GM18519 (cell line): Measurements from ENCODE around the gene ACYP1.

Experiments used
- ATAC-seq: cut with Tn5 transposase; IDR thresholded peaks from one replicate; pipeline ENCODE4 v1.9.1; 2021; ENCODE audit warnings: mild to moderate bottlenecking, moderate library complexity; ENCODE audit not compliant: unreplicated experiment, low FRiP score

ACYP1 gene

GRCh38 chr14:75063491-75064204 lies at the start of gene ACYP1:
Gene ACYP1 (minus strand): TSS chr14:75064024. CDS start chr14:75063553, 471 bp downstream.
- ATAC-seq, result peak; percentile 92

DNA sequence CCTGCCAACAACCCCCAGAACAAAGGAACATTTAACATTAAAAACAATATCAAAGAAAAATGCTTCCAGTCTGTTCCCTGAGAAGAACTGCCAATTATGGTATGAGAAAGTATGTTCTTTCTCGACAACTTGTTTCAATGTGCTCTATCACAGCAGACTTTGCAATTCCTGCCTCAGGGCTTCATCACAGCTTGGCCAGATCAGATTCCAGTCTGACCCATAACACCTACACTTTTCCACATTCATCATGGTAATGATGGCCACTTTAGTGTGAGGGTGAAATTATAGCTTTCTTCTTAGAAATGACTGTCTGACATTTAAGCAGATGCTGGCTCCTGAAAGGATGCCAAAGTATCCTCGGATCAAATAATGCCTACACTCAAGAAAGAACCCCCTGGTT lies 46.1 kb upstream of the ACYP1 start:
- ATAC-seq, result no peak

DNA sequence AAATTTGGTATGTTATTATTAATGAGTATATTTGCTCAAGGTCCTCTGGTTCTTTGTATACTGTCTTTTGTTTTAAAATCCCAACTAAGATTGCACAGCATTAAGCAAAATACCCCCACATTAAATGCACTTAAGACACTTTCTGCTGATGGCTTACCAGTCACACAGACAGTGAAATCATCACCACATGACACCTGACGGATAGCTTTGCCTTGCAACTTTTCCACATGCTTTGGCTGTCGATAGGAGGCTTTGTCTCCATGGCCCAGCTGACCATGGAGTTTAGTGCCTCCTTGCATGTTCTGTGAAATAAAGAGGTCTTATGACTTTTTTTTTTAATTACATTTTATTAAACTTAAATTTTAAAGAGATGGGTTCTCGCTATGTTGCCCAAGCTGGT lies 43.4 kb upstream of the ACYP1 start:
- no peak for ATAC-seq

- no peak for ATAC-seq
Observed at GRCh38 chr14:75101491-75101890, 37.7 kb upstream of the ACYP1 start.

DNA sequence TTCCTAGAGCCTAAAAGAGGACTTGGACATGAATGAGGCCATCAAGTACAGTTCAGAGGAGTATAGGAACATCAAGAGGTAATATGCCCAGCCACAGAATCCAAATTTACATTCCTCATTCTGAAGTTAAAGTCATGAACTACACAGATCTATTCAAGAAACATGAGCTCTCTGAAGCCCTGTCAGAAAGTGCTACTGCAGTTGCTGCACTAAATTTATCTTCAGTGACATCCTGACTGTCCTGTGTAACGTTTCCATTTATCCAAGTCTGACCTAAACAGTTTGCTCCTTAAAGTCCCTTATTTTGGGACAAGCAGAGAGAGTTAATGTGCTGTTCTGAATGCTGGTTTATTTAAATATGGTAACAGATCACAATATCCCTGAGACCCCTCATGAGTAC lies 34.9 kb upstream of the ACYP1 start:
- no peak for ATAC-seq

- ATAC-seq, result no peak
Observed at GRCh38 chr14:75098212-75098611, 34.4 kb upstream of the ACYP1 start.

- ATAC-seq, result no peak
Observed at GRCh38 chr14:75096959-75097358, 33.1 kb upstream of the ACYP1 start.

- ATAC-seq, result no peak
Observed at GRCh38 chr14:75095690-75096089, 31.9 kb upstream of the ACYP1 start.

- ATAC-seq, result no peak
Observed at GRCh38 chr14:75094896-75095295, 31.1 kb upstream of the ACYP1 start.

- ATAC-seq, result no peak
Observed at GRCh38 chr14:75092698-75093097, 28.9 kb upstream of the ACYP1 start.

DNA sequence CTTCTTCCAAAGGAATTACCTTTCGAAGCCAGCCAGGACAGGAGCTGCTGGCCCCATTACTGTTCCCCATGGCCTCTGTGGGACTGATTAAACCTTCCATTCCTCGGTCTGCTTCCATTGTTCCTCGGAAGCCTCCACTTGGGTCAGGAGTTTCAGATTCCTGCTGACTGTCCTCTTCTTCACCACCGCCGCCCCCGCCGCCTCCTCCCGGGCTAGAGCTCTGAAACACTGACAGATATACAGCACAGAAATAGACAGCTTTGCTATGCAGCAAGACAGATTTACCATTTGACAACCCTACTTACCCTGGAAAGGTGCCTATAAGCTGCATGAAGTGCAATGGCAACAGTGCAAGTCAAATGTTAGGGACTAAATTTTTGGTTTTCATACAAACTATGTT lies 27.4 kb upstream of the ACYP1 start:
- no peak for ATAC-seq

- ATAC-seq, result no peak
Observed at GRCh38 chr14:75090353-75090752, 26.5 kb upstream of the ACYP1 start.

DNA sequence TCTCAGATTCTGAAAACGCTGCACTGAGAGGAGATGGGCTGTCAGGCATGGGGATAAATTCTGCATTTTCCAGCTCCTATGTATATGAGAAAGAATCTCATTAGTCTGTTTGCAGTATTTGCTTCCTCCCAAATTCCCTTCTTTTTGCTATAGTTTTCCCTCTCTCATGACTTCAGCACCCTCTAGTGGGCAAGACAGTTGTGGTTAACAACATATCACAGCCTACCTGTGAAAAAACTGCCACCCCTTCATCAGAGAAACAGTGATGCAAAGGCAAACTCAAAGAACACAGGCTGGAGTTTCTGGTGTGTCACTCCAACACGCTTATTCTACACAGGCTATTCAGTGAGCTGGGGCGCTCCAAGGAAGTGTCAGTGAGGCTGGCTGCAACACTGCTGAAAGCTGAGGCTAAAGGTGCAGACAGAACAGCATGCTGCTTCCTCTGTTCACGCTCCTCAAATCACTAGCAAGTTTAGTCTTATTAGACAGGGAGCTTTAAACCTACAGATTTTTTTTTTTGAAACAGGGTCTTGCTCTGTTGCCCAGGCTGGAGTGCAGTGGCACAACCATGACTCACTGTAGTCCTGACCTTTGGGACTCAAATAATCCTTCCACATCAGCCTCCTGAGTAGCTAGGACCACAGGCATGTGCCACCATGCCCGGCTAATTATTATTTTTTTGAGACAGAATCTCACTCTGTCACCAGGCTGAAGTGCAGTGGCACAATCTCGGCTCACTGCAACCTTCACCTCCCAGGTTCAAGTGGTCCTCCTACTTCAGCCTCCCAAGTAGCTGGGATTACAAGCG lies 24.9 kb upstream of the ACYP1 start:
- no peak for ATAC-seq

DNA sequence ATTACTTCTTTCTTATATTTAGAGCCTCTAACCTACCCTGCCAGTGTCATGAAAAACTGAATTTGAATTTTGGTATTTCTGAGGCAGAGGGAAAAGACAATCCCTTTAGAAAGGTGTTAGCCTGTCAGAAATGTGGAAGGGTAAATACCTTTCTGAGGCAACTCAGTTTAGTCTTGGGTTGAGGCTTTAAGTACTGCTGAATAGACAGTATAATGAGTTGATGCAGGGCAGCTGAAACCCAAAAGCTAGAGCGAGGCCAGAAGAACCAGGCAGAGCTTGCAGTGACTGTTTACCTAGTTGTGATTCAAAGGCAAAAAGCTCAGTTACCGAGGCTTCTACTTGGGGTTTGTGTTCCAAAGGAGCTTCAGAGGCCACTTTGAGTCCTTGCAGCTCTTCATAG lies 24.3 kb upstream of the ACYP1 start:
- ATAC-seq, result no peak

GRCh38 chr14:75084513-75084912 lies 20.7 kb upstream of the ACYP1 start:
- no peak for ATAC-seq

DNA sequence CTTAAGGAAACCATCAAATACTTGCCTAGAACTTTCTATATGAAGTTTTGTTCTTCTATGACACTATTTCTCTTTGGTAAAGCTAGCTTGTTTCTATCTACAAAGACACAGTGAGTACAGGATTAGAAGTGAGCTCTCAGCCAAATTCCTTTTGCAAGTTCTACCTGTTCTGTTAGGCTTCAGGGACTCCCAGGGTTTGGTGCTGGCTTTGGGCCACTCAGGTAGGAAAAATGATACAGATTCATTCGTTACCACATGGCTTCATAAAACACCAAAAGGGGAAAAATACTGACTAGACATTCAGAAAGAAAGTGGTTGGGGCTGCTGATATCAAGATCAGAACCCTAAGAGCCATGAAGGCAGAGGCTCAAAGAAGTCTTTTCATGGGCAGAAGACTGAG lies 19.4 kb upstream of the ACYP1 start:
- ATAC-seq, result no peak

DNA sequence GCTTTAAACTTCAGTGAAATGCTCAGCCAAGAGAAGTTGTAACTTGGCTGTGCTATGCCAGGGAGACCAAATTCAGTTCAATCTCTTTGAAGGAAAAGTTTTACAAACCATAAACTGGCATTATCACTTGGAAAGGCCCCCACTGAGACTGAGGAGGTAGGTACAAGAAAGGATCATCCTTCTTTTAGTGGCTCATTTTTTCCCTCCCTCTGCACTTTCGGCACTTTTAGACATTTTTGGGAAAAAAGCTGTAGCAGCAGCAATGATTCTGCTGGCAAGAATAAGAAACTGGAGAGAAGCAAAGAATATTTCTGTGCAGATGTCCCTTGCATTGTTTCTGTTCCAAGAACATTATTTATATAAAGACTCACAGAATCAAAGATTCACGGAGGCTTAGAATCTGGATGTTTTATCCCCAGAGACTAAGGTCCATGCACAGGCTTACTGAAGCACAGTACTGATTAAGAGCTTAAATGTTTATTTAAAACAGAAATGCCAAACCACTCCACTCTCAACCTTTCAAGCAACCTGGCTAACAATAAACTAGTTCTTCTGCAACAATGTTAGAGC lies 17.9 kb upstream of the ACYP1 start:
- no peak for ATAC-seq

- ATAC-seq, result no peak
Observed at GRCh38 chr14:75079521-75079920, 15.7 kb upstream of the ACYP1 start.

- no peak for ATAC-seq
Observed at GRCh38 chr14:75077794-75078193, 14.0 kb upstream of the ACYP1 start.

DNA sequence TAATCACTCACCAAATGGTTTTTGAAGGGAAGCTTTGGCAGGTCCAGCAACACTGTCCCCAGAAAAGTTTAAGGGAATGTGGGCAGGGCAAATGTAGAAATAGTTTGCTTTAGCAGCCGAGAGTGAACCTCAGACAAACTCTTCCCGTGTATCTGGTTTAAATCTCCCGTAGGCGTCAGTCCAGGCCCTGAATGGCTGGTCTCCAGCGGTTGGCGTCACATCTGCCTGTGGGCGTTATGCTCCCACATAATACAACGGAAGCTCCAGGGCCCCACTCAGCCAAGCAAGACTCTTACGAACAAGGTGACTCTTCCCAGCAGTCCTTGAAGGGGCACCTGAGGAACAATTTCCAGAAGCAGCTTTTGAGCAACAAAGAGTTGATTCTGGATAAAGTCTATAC lies 6.6 kb upstream of the ACYP1 start:
- no peak for ATAC-seq

- ATAC-seq, result no peak
Observed at GRCh38 chr14:75069811-75070145, 6.0 kb upstream of the ACYP1 start.
